Endothelial cell of hepatic sinusoid (primary cell): Measurements from ENCODE around the gene MDH2.
"Not testable (repeated sequence)": the region's sequence is repeated elsewhere in the genome, so short reads cannot be mapped to it uniquely, and the experiment has no call there.

Source experiments
- in situ Hi-C: cut with HindIII; loops from 2 replicates; pipeline ENCODE4 v1.10.0; 2017; ENCODE audit warnings: low sequenced_read_pairs

MDH2 gene

DNA sequence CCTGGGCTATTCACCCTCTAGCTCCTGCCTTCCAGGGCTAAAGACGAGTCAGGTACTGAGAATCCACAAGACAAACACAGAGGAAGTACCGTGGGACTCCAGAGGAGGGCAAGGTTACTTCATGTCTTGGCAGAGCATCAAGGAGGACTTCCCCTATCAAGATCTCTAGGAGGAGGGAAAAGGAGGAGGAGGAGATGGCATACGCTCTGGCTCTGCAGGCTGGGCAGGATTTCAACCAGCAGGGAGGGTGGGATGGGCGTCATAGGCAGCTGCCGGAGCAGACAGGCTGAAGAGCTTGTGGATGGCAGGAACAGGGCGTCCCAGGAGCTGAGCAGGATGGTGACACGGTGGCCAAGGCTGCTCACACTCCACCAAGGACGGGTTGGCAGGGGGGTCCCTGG is 21.3 kb downstream of the MDH2 start:
- in situ Hi-C loops: no loop called here

DNA sequence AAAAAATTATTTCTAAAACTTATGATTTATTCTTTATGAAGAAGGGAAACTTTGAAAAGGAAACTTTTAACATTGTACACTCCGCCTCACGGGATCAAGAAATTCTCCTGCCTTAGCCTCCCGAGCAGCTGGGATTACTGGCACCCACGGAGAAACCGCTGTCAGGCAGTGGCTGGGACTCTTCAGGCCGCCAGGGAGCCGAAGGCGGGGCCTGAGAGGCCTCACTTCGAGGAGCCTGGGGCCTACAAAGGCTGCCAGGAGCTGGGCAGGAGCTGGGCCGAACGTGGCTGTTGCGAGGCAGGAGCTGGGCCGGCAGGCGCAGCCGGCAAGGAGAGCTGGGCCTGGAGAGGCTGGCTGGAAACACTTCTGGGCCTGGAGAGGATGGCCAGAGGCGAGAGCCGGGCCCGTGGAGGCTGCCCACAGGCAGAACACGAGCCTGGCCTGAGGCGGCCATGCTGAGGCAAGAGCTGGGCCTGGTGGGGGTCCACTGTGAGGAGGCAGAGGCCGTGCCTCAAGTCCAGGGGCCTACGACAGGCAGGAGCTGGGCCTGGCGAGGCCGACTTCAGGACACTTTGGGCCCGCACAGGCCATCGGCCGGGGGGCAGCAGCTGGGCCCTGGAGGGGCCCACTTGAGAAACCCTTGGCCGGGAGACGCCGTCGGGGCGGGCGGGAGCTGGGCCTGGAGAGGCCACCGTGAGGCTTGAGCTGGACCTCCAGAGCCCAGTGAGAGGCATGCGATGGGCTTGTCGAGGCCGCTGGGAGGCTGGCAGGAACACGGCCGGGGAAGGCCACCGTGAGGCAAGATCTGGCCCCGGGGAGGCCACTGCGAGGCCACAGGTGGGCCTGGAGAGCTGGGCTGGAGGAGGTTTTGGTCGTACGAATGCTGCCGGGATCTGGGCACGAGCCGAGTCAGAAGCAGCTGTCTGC is 23.7 kb downstream of the MDH2 start:
- in situ Hi-C loops: no loop called here

DNA sequence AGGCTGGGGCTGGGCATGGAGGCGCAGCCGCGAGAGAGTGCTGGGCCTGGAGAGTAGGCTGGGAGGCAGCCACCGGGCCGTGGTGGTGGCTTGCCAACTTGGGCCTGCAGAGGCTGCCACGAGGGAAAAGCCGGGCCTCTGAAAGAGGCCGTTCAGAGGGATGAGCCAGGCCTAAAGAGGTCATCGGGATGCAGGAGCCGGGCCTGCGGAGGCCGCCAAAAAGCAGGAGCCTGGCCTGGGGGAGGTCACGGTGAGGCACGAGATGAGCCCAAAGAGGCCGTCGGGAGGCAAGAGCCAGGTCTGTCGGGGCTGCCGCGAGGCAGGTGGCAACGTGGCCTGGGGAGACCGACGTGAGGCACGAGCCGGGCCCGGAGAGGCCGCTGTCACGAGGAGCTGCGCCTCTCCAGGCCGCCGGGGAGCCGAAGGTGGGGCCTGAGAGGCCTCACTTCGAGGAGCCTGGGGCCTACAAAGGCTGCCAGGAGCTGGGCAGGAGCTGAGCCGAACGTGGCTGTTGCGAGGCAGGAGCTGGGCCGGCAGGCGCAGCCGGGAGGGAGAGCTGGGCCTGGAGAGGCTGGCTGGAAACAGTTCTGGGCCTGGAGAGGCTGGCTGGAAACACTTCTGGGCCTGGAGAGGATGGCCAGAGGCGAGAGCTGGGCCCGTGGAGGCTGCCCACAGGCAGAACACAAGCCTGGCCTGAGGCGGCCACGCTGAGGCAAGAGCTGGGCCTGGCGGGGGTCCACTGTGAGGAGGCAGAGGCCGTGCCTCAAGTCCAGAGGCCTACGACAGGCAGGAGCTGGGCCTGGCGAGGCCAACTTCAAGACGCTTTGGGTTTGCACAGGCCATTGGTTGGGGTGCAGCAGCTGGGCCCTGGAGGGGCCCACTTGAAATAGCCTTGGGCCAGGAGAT is 24.6 kb downstream of the MDH2 start:
- in situ Hi-C loops: no loop called here

DNA sequence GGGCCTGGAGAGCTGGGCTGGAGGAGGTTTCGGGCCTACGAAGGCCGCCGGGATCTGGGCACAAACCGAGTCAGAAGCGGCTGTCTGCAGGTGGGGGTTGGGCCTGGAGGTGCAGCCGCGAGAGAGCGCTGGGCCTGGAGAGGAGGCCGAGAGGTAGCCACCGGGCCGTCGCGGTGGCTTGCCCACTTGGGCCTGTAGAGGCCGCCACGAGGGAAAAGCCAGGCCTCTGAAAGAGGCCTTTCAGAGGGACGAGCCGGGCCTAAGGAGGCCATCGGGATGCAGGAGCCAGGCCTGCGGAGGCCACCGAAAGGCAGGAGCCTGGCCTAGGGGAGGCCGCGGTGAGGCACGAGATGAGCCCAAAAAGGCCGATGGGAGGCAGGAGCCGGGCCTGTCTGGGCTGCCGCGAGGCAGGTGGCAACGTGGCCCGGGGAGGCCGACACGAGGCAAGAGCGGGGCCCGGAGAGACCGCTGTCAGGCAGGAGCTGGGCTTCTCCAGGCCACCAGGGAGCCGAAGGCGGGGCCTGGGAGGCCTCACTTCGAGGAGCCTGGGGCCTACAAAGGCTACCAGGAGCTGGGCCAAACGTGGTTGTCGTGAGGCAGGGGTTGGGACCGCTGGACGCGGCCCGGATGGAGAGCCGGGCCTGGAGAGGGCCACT is 25.6 kb downstream of the MDH2 start:
- in situ Hi-C loops: no loop called here

DNA sequence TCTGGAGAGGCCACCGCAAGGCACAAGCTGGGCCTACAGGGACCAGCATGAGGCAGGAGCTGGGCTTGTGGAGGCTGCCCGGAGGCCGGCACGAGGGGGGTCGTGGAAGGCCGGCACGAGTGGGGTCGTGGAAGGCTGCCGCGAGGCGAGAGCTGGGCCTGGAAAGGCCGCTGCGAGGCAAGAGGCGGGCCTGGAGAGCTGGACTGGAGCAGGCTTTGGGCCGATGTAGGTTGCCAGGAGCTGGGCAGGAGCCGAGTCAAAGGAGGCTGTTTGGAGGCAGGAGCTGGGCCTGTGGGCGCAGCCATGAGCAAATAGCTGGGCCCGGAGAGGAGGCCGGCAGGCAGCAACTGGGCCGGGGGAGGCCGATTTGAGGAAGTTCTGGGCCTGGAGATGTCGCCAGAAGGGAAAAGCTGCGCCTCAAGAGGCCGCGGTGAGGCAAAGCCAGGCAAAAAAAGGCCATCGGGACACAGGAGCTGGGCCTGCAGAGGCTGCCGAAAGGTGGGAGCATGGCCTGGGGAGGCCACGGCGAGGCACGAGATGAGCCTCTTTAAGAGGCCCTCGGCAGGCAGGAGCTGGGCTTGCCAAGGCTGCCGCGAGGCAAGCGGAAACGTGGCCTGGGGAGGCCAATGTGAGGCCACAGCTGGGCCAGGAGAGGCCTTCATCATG is 26.5 kb downstream of the MDH2 start:
- in situ Hi-C loops: no loop called here

DNA sequence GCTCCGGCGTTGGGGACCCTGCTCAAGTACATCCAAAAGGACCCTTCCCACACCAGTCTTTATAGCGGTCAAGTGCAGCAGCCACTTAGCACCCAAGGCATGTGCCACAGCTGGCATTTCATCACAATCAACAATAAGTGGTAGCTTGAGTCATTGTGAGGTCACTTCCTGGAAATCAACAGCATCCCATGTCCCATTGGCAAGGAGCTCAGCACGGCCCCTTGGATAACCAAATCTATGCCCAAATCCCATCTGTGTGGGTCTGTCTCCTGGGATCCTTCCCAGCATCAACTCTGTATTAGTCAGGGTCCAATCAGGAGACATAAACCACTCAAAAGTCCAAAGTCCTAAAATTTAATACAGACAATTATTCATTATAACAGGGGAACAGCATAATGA is 27.1 kb downstream of the MDH2 start:
- in situ Hi-C loops: no loop called here

DNA sequence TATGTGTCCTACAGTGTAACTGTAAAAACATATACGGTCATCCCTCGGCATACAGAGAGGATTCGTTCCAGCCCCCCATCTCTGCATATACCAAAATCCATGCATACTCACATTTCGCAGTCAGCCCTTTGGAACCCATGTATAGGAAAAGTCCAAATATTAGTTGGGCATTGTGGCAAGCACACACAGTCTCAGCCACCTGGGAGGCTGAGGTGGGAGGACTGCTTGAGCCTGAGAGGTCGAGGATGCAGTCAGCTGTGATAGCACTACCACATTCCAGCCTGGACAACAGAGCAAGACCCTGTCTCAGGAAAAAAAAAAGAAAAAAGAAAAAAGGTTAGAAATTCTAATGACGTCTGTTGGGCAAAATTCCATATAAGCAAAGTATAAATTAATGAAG is 29.1 kb downstream of the MDH2 start:
- in situ Hi-C loops: no loop called here

DNA sequence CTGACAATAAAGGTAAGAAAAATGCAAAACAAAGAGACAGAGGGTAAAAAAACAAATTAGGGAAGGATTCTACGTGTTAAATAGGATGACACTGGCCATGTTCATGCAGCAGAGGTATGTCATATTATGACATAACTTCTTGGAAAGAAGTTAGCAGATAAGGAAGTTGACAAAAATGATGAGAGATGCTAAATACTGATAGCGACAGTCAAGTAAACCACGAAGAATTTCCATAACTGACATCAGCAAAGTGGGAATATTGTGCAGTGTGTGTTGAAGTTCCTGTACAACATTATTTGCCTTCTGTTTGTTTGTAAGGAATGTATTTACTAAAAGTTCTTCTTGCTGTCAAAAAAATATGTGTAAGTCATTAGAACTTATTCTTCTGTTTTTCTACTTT is 29.5 kb downstream of the MDH2 start:
- in situ Hi-C loops: no loop called here

DNA sequence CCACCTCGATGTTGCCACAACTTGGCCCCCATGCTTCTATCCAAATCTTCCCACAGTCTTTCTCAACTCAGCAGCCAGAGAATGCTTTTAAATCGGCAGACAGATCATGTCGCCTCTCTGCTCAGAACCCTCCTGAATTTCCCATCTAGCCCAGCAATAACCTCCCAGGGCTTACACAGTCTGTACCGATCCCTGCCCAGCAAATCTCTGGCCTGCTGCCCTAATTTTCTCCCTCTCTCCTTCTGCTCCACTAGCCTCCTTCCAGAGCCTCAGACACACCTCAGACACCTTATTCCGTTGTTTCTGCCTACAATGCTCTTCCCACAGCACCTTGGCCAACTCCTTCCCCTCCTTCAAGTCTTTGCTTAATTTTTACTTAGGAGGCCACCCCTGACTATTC is 32.3 kb downstream of the MDH2 start:
- in situ Hi-C loops: no loop called here

DNA sequence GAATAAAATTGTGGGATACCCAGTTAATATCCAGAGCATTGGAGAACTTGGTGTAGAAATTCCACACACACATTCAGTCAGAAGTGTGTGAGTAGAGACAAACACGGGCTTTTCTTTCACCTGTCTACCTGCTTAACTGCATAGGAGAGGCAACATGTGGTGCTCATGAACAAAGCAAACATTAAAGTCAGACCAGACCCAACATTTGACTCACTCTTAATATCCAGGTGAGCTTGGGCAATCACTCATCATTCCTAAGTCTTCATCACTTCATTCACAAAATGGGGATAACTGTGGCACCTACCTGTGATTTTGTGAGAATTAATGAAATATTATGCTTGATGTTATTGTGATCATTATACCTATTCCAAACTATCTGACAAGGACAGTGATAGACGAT is 36.2 kb downstream of the MDH2 start:
- in situ Hi-C loops: not testable (repeated sequence)

DNA sequence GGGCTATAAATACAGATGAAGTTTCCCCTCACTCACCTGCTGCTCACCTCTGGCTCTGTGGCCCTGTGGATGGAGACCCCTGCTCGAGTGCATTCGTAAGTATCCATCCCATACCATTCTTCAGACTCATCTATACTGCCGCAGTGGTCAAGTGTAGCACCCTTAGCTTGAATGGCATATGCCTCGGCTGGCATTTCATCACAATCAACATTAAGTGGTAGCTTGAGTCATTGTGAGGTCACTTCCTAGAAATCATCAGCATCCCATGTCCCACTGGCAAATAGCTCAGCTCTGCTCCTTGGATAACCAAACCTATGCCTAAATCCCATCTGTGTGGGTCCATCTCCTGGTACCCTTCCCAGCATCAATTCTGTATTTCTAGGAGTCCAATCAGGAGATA is 38.2 kb downstream of the MDH2 start:
- in situ Hi-C loops: no loop called here

DNA sequence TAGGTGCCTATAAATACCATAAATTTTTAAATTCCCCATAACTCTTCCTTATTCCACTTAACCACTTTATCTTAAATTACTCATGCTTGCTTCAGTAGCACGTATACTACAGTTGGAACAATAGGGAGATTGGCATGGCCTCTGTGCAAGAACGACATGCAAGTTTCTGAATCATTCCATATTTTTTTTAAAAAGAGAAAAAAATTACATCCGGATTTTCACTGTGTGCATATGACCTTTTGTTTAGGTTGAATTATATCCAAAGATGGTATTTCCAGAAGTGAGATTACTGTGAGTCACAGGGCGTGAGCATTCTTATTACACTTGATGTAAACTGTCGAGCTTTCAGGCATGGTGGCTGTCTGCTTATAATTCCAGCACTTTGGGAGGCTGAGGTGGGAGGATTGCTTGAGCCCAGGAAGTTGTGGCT is 39.5 kb downstream of the MDH2 start:
- in situ Hi-C loops: not testable (repeated sequence)

DNA sequence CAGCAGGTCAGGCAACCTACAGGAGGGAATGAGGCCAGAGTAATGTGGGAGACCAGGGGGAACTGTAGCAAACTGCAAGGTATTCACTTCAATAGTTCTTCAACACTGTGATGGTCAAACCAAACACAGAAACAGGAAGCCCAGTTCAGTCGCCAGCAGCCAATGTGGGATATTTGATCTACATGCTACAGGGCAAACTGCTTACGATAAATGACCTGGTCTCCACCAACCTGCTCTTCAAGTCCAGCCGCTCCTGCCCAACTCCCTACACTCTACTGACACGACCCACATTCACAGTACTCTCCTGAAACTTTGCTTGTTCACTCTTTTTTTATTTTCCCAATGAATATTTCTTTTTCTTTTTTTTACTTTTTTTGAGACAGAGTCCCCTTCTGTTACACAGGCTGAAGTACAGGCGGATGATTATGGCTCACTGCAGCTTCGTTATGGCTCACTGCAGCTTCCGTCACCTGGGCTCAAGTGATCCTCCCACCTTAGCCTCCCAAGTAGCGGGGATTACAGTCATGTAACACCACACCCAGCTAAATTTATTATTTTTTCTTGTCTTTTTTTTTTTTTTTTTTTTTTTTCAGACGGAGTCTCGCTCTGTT is 42.1 kb downstream of the MDH2 start:
- in situ Hi-C loops: no loop called here

DNA sequence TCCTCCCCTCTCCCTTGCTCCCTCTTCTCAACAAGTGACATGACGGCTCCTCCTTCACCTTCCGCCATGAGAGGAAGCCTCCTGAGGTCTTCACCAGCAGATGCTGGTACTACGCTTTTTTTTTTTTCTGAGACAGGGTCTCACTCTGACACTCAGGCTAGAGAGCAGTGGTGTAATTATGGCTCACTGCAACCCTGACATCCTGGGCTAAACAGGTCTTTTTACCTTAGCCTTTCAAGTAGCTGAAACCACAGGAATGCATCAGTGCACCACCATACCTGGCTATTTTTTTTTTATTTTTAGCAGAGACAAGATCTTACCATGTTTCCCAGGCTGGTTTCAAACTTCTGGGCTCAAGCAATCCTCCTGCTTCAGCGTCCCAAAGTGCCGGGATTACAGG is 43.6 kb downstream of the MDH2 start:
- in situ Hi-C loops: no loop called here

DNA sequence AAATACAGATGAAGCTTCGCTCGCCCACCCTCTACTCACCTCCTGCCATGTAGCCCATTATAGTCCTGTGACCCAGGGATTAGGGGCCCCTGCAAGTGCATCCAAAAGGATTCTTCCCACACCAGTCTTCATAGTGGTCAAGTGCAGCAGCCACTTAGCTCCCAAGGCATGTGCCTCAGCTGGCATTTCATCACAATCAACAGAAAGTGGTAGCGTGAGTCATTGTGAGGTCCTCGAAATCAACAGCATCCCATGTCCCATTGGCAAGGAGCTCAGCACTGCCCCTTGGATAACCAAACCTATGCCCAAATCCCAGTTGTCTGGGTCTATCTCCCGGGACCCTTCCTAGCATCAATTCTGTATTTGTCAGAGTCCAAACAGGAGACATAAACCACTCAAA is 45.6 kb downstream of the MDH2 start:
- in situ Hi-C loops: not testable (repeated sequence)

DNA sequence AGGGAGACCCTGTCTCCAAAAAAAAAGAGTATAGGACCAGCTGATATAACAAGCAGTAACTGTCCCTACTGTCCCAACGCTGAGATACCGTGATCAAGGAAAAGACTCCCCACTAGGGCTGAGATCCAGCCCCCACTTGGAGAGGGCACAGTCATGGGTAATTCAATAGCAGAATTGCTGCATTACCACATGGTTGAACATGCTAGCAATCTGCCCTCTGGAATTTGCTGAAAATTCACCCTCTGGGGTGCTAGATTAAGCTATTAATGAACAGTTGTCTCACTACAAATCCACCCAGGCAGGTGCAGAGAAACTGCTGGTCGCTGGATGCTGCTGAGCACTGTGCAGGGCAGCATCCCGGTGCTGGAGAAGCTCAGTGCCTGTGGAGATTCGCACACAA is 46.4 kb downstream of the MDH2 start:
- in situ Hi-C loops: not testable (repeated sequence)

DNA sequence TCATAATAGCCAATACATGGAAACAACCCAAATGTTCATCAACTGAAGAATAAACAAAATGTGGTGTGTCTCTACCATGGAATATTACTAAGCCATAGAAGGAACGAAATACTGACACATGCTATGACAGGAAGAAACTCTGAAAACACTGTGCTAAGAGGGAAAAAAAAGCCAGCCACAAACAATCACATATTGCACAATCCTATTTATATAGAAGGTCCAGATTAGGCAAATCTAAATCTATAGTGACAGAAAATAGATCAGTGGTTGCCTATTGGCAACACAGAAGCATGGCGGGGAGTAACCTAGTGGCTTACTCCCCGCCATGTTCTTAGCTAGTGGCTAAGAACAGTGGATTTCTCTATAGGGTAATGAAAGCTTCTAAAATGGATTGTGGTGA is 48.0 kb downstream of the MDH2 start:
- in situ Hi-C loops: no loop called here

DNA sequence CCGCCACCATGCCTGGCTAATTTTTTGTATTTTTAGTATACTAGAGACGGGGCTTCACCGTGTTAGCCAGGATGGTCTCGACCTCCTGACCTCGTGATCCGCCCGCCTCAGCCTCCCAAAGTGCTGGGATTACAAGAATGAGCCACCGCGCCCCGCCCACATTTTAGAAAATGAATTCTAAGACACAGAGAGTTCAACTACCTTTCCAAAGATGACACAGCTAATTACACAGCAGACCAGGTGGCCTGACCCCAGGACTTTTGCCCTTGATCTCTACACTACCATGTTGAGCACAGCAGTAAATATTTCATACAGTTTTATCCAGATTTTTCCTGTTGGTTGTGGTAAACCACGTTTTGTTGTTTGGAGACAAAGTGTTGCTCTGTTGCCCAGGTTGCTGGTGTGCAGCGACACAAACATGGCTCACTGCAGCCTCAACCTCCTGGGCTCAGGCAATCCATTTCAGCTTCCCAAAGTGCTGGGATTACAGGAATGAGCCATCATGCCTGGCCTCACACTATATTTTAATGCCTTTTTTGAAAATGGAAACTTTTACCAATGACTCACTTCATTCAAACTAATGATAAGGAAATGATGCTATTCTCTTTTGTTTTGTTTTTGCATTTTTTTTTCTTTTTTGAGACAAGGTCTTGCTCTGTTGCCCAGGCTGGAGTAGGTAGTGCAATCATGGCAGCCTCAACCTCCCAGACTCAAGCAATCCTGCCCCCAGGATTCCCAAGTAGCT is 54.0 kb downstream of the MDH2 start:
- in situ Hi-C loops: not testable (repeated sequence)

DNA sequence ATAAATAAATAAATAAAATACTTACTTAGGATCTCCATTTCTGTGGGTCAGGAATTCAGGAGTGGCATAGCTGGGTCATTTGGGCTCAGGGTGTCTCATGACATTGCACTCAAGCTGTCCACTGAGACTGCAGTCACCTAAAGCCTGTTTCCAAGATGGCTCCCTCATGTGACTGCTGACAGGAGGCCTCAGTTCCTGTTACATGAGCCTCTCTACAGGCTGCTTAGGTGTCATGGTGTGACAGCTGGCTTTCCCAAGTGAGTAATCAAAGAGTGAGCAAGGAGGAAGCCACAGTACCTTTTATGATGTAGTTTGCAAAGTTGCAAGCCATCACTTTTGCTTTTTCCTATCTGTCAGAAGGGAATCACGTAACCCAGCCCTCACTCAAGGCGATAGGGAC is 55.9 kb downstream of the MDH2 start:
- in situ Hi-C loops: not testable (repeated sequence)

DNA sequence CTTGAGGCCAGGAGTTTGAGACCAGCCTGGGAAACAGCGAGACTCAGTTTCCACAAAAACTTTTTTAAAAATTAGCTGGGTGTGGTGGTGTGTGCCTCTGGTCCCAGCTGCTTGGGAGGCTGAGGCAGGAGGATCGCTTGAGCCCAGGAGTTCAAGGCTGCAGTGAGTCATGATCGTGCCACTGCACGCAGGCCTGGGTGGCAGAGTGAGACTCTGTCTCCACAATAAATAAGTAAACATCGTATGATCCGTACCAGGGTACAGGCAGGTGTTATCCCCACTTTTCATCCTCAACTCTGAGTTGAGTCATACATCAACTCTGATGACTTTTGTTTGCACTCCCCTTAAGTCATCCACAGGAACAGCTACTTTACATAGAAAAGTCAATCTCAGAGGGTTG is 58.2 kb downstream of the MDH2 start:
- in situ Hi-C loops: not testable (repeated sequence)
